ENCODE results near the gene RELT. TPM values are rescaled to one million over a fixed set of nuclear protein-coding genes. Genes with fewer than 3 reads are reported as not detected.

Gene RELT
- total and polyA plus RNA-seq, 7 donors = 0.28 to 9.3 (median 1.1) TPM

GRCh38 chr11:73384125-73384441 is 7.9 kb downstream of the RELT start:
- no peak for DNase-seq
- peaks cover 0 to 14% (median 7%) of the 10 kb centered on the region in 4 donors for H3K4me1 ChIP-seq
- 94 to 96% methylated on average over 7 of the region's 7 CpGs for WGBS, 2 donors
- no peak for TF ChIP-seq CTCF (IDR thresholded peaks at IDR 0.05)
- TF ChIP-seq POLR2A (IDR thresholded peaks at IDR 0.05) = no peak
- TF ChIP-seq EP300 (IDR thresholded peaks at IDR 0.05) = no peak
- no peak for TF ChIP-seq POLR2AphosphoS5 (IDR thresholded peaks at IDR 0.05)
- H3K27ac ChIP-seq = peak overlapping the region in 2 of 4 donors; percentile 7 to 25
- H3K36me3 ChIP-seq = no peaks in the 10 kb centered on the region
- no peak overlapping the region for H3K4me3 ChIP-seq
- no peaks in the 10 kb centered on the region for H3K9me3 ChIP-seq
- intact Hi-C loops (cut with DNase I) = no loop called here
- H3K27me3 ChIP-seq = no peaks in the 10 kb centered on the region

GRCh38 chr11:73384531-73384871 is 8.3 kb downstream of the RELT start:
- Histone ChIP-seq H3K27ac (peak overlapping the region in 3 of 4 donors; percentile 7 to 39 (median 25)), H3K4me1 (peaks cover 0 to 14% (median 7%) of the 10 kb centered on the region in 4 donors)

GRCh38 chr11:73384872-73385689 is 8.9 kb downstream of the RELT start:
- Histone ChIP-seq H3K4me3 (no peak overlapping the region), H3K27me3 (no peaks in the 10 kb centered on the region), H3K4me1 (peaks cover 0 to 14% (median 7%) of the 10 kb centered on the region in 4 donors), H3K36me3 (no peaks in the 10 kb centered on the region), H3K9me3 (no peaks in the 10 kb centered on the region), H3K27ac (peak overlapping the region; percentile 26 to 49 (median 39))
- TF ChIP-seq EP300 (IDR thresholded peaks at IDR 0.05) = no peak
- no peak for TF ChIP-seq POLR2A (IDR thresholded peaks at IDR 0.05)
- TF ChIP-seq POLR2AphosphoS5 (IDR thresholded peaks at IDR 0.05) = no peak
- TF ChIP-seq CTCF (IDR thresholded peaks at IDR 0.05) = no peak
- 40 to 68% methylated on average over 21 of the region's 21 CpGs for WGBS, 2 donors
- intact Hi-C loops (cut with DNase I) = no loop called here
- peak; percentile 77 for DNase-seq

More at GRCh38 chr11:73384531-73384871, 8.3 kb downstream of the RELT start:
- Histone ChIP-seq H3K27me3 (no peaks in the 10 kb centered on the region), H3K4me3 (no peak overlapping the region), H3K9me3 (no peaks in the 10 kb centered on the region), H3K36me3 (no peaks in the 10 kb centered on the region)
- intact Hi-C loops (cut with DNase I) = no loop called here
- no peak for TF ChIP-seq POLR2A (IDR thresholded peaks at IDR 0.05)
- no peak for TF ChIP-seq POLR2AphosphoS5 (IDR thresholded peaks at IDR 0.05)
- no peak for TF ChIP-seq EP300 (IDR thresholded peaks at IDR 0.05)
- no peak for TF ChIP-seq CTCF (IDR thresholded peaks at IDR 0.05)
- DNase-seq = no peak
- WGBS, 2 donors = 63 to 86% methylated on average over 4 of the region's 4 CpGs

GRCh38 chr11:73386016-73386415 is 9.8 kb downstream of the RELT start:
- no peaks in the 10 kb centered on the region for H3K36me3 ChIP-seq
- DNase-seq = peak; percentile 71
- TF ChIP-seq EP300 (IDR thresholded peaks at IDR 0.05) (no peak), POLR2A (IDR thresholded peaks at IDR 0.05) (no peak), CTCF (IDR thresholded peaks at IDR 0.05) (no peak), POLR2AphosphoS5 (IDR thresholded peaks at IDR 0.05) (no peak)
- no peak overlapping the region for H3K4me3 ChIP-seq
- no peaks in the 10 kb centered on the region for H3K9me3 ChIP-seq
- intact Hi-C loops (cut with DNase I) = no loop called here
- H3K27ac ChIP-seq = peak overlapping the region in 3 of 4 donors; percentile 39 to 49 (median 39)
- H3K27me3 ChIP-seq = no peaks in the 10 kb centered on the region
- 65 to 72% methylated on average over 8 of the region's 8 CpGs for WGBS, 2 donors
- H3K4me1 ChIP-seq = peaks cover 0 to 14% (median 7%) of the 10 kb centered on the region in 4 donors
